Transverse colon (tissue), 4 donors: ENCODE data around the gene SPDL1.

Experiments used
- CTCF ChIP-seq, 5 experiments: fragments of 200-600 bp in 3 of 5; fragments of 450-650 bp in 2 of 5; sonication (generic) in 3 of 5; IDR thresholded peaks; 1 replicate in 2 of 5; 2 replicates in 3 of 5; pipeline ENCODE4 v1.5.1; 2016 to 2017; ENCODE audit warnings: antibody characterized with exemption in 5 of 5, inconsistent platforms in 3 of 5, mild to moderate bottlenecking in 2 of 5, moderate library complexity in 1 of 5
- POLR2AphosphoS5 ChIP-seq, 3 donors: sonication (generic); formaldehyde crosslinking; IDR thresholded peaks; one replicate each; pipeline ENCODE4 v1.6.1; 2016; ENCODE audit warnings: antibody characterized with exemption in 3 of 3

- TF ChIP-seq CTCF (IDR thresholded peaks at IDR 0.05) = no peak
- no peak for TF ChIP-seq POLR2AphosphoS5 (IDR thresholded peaks at IDR 0.05)
Observed at GRCh38 chr5:169591636-169592035, 8.1 kb downstream of the SPDL1 start.
